SU-DHL-6 (cell line): ENCODE measurements around the gene TRIP13.

Experiments used
- EZH2phosphoT487 ChIP-seq: fragments of 200-600 bp; sonication (generic), shearing (Covaris generic); conservative IDR thresholded peaks from 2 replicates; pipeline ENCODE4 v1.6.1; 2018; ENCODE audit warnings: mild to moderate bottlenecking, antibody characterized with exemption, low read length, moderate library complexity, mixed read lengths
- TF ChIP-seq, protein P1 (sequence below): fragments of 200-600 bp; sonication (generic); IDR thresholded peaks from one replicate; pipeline ENCODE4 v1.5.1; 2017; ENCODE audit warnings: antibody characterized with exemption, mild to moderate bottlenecking, low read length, moderate library complexity; ENCODE audit not compliant: insufficient read depth, poor library complexity, severe bottlenecking

DNA sequence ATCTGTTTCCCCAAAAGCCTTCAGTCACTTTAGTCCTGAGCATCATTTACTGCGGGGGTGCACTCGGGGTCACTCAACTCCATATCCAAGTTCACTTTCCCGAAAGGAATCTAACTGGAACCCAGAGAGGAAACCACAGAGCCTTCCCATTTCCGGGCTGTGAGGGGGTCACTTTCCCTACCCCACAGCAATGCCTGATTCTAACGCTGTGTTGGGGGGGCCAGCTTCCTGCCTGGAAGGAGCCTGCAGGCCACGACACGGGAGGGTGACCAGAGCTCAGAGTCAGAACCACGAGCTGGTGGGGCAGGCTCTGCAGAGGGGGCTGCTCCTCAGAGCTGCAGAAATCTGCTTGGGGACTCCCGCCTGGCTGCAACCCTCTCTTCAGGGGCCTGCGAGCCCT is 20.4 kb upstream of the TRIP13 start:
- TF ChIP-seq, protein P1, sequence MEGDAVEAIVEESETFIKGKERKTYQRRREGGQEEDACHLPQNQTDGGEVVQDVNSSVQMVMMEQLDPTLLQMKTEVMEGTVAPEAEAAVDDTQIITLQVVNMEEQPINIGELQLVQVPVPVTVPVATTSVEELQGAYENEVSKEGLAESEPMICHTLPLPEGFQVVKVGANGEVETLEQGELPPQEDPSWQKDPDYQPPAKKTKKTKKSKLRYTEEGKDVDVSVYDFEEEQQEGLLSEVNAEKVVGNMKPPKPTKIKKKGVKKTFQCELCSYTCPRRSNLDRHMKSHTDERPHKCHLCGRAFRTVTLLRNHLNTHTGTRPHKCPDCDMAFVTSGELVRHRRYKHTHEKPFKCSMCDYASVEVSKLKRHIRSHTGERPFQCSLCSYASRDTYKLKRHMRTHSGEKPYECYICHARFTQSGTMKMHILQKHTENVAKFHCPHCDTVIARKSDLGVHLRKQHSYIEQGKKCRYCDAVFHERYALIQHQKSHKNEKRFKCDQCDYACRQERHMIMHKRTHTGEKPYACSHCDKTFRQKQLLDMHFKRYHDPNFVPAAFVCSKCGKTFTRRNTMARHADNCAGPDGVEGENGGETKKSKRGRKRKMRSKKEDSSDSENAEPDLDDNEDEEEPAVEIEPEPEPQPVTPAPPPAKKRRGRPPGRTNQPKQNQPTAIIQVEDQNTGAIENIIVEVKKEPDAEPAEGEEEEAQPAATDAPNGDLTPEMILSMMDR = no peak
- no peak for TF ChIP-seq EZH2phosphoT487
